Activated T-cell treated with anti-CD3 and anti-CD28 coated beads, Interleukin-2, amount 50 U/mL, for 48 hours (primary cell): ENCODE results near the gene CLEC20A.
"Not testable (repeated sequence)": the region's sequence is repeated elsewhere in the genome, so short reads cannot be mapped to it uniquely, and the experiment has no call there.

Experiments used
- DNase-seq, 2 experiments: peaks; one replicate each; pipeline ENCODE4 v3.0.0-alpha.2; 2020

Gene CLEC20A

GRCh38 chr1:178528953-178529335, 32.2 kb upstream of the CLEC20A start:
- DNase-seq = no peak

GRCh38 chr1:178528228-178528952, 31.6 kb upstream of the CLEC20A start:
- no peak for DNase-seq

GRCh38 chr1:178527117-178527516, 30.4 kb upstream of the CLEC20A start:
- no peak for DNase-seq

GRCh38 chr1:178521241-178521640, 24.5 kb upstream of the CLEC20A start:
- DNase-seq = no peak

- no peak for DNase-seq
These were observed 24.0 kb upstream of the CLEC20A start for GRCh38 chr1:178520803-178521202.

GRCh38 chr1:178518894-178519293, 22.1 kb upstream of the CLEC20A start:
- DNase-seq = no peak

- DNase-seq = no peak
These were observed 19.3 kb upstream of the CLEC20A start for GRCh38 chr1:178516110-178516509.

- DNase-seq = no peak
These were observed 16.7 kb upstream of the CLEC20A start for GRCh38 chr1:178513278-178513983.

- DNase-seq = no peak
These were observed 16.0 kb upstream of the CLEC20A start, which contains the start of gene TEX35 for GRCh38 chr1:178512566-178513277. TSS of gene TEX35 (plus strand) at chr1:178513109. CDS start at chr1:178513189, 80 bp downstream.

GRCh38 chr1:178510155-178510554, 13.4 kb upstream of the CLEC20A start:
- no peak for DNase-seq

GRCh38 chr1:178509414-178510007, 12.7 kb upstream of the CLEC20A start:
- DNase-seq = no peak

- no peak for DNase-seq
These were observed 9.9 kb upstream of the CLEC20A start for GRCh38 chr1:178506669-178507068.

- no peak for DNase-seq
These were observed 9.4 kb upstream of the CLEC20A start for GRCh38 chr1:178506177-178506576.

- no peak for DNase-seq
These were observed 7.5 kb upstream of the CLEC20A start for GRCh38 chr1:178504286-178504685.

- DNase-seq = no peak
These were observed 7.1 kb upstream of the CLEC20A start for GRCh38 chr1:178503849-178504248.

GRCh38 chr1:178503316-178503715, 6.6 kb upstream of the CLEC20A start:
- not testable (repeated sequence) for DNase-seq

- DNase-seq = no peak
These were observed 6.1 kb upstream of the CLEC20A start for GRCh38 chr1:178502856-178503255.

- no peak for DNase-seq
These were observed 5.6 kb upstream of the CLEC20A start for GRCh38 chr1:178502330-178502714.

- DNase-seq = peak; percentile 74 to 77
These were observed 5.1 kb upstream of the CLEC20A start for GRCh38 chr1:178501705-178502329.

- no peak for DNase-seq
These were observed 4.3 kb upstream of the CLEC20A start for GRCh38 chr1:178500936-178501554.

GRCh38 chr1:178500091-178500770, 3.5 kb upstream of the CLEC20A start:
- no peak for DNase-seq
